HG02623 (cell line): ENCODE measurements around the gene ZKSCAN5.
"Not testable (repeated sequence)": the region's sequence is repeated elsewhere in the genome, so short reads cannot be mapped to it uniquely, and the experiment has no call there.

Source experiments
- ATAC-seq: cut with Tn5 transposase; IDR thresholded peaks from one replicate; pipeline ENCODE4 v1.9.1; 2021; ENCODE audit warnings: moderate library complexity; ENCODE audit not compliant: unreplicated experiment

The ZKSCAN5 gene

GRCh38 chr7:99497766-99498545 lies 6.5 kb upstream of the ZKSCAN5 start:
- ATAC-seq: no peak

GRCh38 chr7:99498546-99498944 lies 5.9 kb upstream of the ZKSCAN5 start:
- ATAC-seq: no peak

GRCh38 chr7:99499371-99499720 lies 5.1 kb upstream of the ZKSCAN5 start:
- ATAC-seq: no peak

- no peak for ATAC-seq
Observed at GRCh38 chr7:99499721-99500636, 4.5 kb upstream of the ZKSCAN5 start, which contains the start of gene ZNF394. Gene ZNF394, minus strand, starts transcription at chr7:99500281. Its CDS starts 188 bp downstream, at chr7:99500093.

GRCh38 chr7:99500637-99501009 lies 3.8 kb upstream of the ZKSCAN5 start:
- ATAC-seq: no peak

GRCh38 chr7:99501236-99501635 lies 3.2 kb upstream of the ZKSCAN5 start:
- ATAC-seq: not testable (repeated sequence)

- ATAC-seq: no peak
Observed at GRCh38 chr7:99504281-99504602, 220 bp upstream of the ZKSCAN5 start.

- ATAC-seq: peak; percentile 3
Observed at GRCh38 chr7:99505324-99505662, 831 bp downstream of the ZKSCAN5 start.

- no peak for ATAC-seq
Observed at GRCh38 chr7:99514050-99514449, 9.6 kb downstream of the ZKSCAN5 start.

GRCh38 chr7:99521399-99521798 lies 16.9 kb downstream of the ZKSCAN5 start:
- no peak for ATAC-seq

- no peak for ATAC-seq
Observed at GRCh38 chr7:99525713-99526440, 21.4 kb downstream of the ZKSCAN5 start.

- no peak for ATAC-seq
Observed at GRCh38 chr7:99531354-99531765, 26.9 kb downstream of the ZKSCAN5 start.

GRCh38 chr7:99535667-99536066 lies 31.2 kb downstream of the ZKSCAN5 start:
- ATAC-seq: no peak

- ATAC-seq: no peak
Observed at GRCh38 chr7:99539213-99539811, 34.9 kb downstream of the ZKSCAN5 start.

GRCh38 chr7:99540542-99540941 lies 36.1 kb downstream of the ZKSCAN5 start:
- ATAC-seq: no peak

GRCh38 chr7:99541212-99541611 lies 36.8 kb downstream of the ZKSCAN5 start:
- ATAC-seq: no peak

- no peak for ATAC-seq
Observed at GRCh38 chr7:99543081-99543671, 38.7 kb downstream of the ZKSCAN5 start.

- ATAC-seq: no peak
Observed at GRCh38 chr7:99543916-99544315, 39.5 kb downstream of the ZKSCAN5 start.

- not testable (repeated sequence) for ATAC-seq
Observed at GRCh38 chr7:99545308-99545707, 40.8 kb downstream of the ZKSCAN5 start.

GRCh38 chr7:99549545-99549944 lies 45.1 kb downstream of the ZKSCAN5 start:
- not testable (repeated sequence) for ATAC-seq

- no peak for ATAC-seq
Observed at GRCh38 chr7:99551334-99551733, 46.9 kb downstream of the ZKSCAN5 start.
